ENCODE data around the gene LYL1.

DNA sequence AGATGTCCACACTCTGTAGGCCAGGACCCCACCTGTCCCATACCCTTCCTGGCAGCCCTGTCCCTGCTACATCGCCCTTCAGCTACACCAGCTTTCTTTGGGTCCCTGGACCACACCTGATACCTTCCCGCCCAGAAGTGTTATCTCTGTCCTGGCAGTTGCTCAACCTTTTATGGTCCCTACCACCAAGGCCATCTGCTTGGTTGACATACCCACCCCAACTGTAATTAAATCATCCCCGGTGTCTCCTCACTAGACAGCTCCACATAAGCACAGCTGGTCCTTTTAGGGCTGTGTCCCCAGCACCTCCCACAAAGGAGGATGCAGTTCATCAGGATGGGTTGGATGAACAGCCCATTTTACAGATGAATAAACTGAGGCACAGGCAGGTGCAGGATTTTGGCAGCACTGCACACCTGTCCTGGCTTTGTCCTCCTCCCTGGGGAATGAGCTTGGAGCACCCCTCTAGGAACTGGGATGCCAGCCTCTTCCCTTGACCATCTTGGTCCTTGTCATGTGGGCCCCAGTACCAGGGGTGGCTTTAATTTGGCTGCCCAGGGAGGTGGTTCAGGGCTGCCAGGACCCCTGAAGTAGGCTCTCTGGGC is 28.3 kb upstream of the LYL1 start:
- TF ChIP-seq CTCF (IDR thresholded peaks at IDR 0.05) (no peak), POLR2A (IDR thresholded peaks at IDR 0.05) (no peak)
